ENCODE measurements around the gene ERBIN. TPM values are rescaled to one million over a fixed set of nuclear protein-coding genes. Genes with fewer than 3 reads are reported as not detected.
A peak's percentile ranks its signal among the peaks of the same experiment; 100 is the strongest.

ERBIN gene
- total and polyA plus RNA-seq, 9 of the 15 experiments (the other 6 are each of a cell fraction or from before 2014, with no cell fraction given), result 11.9 to 72.8 (median 41.7) TPM

- TF ChIP-seq TAF9B (IDR thresholded peaks at IDR 0.05; ENCODE audit: partially characterized antibody) (no peak), SMAD1 (IDR thresholded peaks at IDR 0.05; ENCODE audit: low read depth, low read length, partially characterized antibody) (no peak), PRMT5 (CRISPR knock-in tag; IDR thresholded peaks at IDR 0.05) (no peak), KHSRP (IDR thresholded peaks at IDR 0.05) (no peak), BRCA1 (IDR thresholded peaks at IDR 0.05) (no peak), BRCA1 (CRISPR knock-in tag; IDR thresholded peaks at IDR 0.05) (no peak), TAF1 (IDR thresholded peaks at IDR 0.05; ENCODE audit: control insufficient read depth, extremely low read depth, insufficient read depth, low read length, severe bottlenecking) (no peak), SMARCE1 (IDR thresholded peaks at IDR 0.05) (peak; percentile 62; the same call in 1 of the 2 replicates), MTA3 (IDR thresholded peaks at IDR 0.05; ENCODE audit: borderline replicate concordance) (no peak; the same call in 1 of the 2 replicates), CREM (IDR thresholded peaks at IDR 0.05; ENCODE audit: low read depth) (peak; percentile 51), EP300 (IDR thresholded peaks at IDR 0.05; ENCODE audit: low read length) (peak; percentile 20; the same call in 1 of the 2 replicates), GATA2 (CRISPR knock-in tag; IDR thresholded peaks at IDR 0.05) (no peak), ILK (tag; IDR thresholded peaks at IDR 0.05; ENCODE audit: borderline replicate concordance, low read depth) (no peak), SAFB2 (IDR thresholded peaks at IDR 0.05; ENCODE audit: borderline replicate concordance, low read depth, low read length, severe bottlenecking) (no peak), SFPQ (IDR thresholded peaks at IDR 0.05; ENCODE audit: low read depth, low read length) (no peak)
- TF ChIP-seq, protein P1, sequence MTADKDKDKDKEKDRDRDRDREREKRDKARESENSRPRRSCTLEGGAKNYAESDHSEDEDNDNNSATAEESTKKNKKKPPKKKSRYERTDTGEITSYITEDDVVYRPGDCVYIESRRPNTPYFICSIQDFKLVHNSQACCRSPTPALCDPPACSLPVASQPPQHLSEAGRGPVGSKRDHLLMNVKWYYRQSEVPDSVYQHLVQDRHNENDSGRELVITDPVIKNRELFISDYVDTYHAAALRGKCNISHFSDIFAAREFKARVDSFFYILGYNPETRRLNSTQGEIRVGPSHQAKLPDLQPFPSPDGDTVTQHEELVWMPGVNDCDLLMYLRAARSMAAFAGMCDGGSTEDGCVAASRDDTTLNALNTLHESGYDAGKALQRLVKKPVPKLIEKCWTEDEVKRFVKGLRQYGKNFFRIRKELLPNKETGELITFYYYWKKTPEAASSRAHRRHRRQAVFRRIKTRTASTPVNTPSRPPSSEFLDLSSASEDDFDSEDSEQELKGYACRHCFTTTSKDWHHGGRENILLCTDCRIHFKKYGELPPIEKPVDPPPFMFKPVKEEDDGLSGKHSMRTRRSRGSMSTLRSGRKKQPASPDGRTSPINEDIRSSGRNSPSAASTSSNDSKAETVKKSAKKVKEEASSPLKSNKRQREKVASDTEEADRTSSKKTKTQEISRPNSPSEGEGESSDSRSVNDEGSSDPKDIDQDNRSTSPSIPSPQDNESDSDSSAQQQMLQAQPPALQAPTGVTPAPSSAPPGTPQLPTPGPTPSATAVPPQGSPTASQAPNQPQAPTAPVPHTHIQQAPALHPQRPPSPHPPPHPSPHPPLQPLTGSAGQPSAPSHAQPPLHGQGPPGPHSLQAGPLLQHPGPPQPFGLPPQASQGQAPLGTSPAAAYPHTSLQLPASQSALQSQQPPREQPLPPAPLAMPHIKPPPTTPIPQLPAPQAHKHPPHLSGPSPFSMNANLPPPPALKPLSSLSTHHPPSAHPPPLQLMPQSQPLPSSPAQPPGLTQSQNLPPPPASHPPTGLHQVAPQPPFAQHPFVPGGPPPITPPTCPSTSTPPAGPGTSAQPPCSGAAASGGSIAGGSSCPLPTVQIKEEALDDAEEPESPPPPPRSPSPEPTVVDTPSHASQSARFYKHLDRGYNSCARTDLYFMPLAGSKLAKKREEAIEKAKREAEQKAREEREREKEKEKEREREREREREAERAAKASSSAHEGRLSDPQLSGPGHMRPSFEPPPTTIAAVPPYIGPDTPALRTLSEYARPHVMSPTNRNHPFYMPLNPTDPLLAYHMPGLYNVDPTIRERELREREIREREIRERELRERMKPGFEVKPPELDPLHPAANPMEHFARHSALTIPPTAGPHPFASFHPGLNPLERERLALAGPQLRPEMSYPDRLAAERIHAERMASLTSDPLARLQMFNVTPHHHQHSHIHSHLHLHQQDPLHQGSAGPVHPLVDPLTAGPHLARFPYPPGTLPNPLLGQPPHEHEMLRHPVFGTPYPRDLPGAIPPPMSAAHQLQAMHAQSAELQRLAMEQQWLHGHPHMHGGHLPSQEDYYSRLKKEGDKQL (CRISPR knock-in tag; IDR thresholded peaks at IDR 0.05; ENCODE audit: borderline replicate concordance), result no peak
- TF ChIP-seq, protein P2, sequence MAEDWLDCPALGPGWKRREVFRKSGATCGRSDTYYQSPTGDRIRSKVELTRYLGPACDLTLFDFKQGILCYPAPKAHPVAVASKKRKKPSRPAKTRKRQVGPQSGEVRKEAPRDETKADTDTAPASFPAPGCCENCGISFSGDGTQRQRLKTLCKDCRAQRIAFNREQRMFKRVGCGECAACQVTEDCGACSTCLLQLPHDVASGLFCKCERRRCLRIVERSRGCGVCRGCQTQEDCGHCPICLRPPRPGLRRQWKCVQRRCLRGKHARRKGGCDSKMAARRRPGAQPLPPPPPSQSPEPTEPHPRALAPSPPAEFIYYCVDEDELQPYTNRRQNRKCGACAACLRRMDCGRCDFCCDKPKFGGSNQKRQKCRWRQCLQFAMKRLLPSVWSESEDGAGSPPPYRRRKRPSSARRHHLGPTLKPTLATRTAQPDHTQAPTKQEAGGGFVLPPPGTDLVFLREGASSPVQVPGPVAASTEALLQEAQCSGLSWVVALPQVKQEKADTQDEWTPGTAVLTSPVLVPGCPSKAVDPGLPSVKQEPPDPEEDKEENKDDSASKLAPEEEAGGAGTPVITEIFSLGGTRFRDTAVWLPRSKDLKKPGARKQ (CRISPR knock-in tag; IDR thresholded peaks at IDR 0.05), result no peak
- TF ChIP-seq, protein P3, sequence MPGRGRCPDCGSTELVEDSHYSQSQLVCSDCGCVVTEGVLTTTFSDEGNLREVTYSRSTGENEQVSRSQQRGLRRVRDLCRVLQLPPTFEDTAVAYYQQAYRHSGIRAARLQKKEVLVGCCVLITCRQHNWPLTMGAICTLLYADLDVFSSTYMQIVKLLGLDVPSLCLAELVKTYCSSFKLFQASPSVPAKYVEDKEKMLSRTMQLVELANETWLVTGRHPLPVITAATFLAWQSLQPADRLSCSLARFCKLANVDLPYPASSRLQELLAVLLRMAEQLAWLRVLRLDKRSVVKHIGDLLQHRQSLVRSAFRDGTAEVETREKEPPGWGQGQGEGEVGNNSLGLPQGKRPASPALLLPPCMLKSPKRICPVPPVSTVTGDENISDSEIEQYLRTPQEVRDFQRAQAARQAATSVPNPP (IDR thresholded peaks at IDR 0.05; ENCODE audit: borderline replicate concordance, insufficient read depth, insufficient read length), result no peak
Measured at GRCh38 chr5:65925044-65925600, 1.3 kb upstream of the ERBIN start (continued).

Data from K562 (cell line).